B cell (primary cell): ENCODE results near the gene MAGOHB. TPM values are rescaled to one million over a fixed set of nuclear protein-coding genes. Genes with fewer than 3 reads are reported as not detected.

ENCODE experiments used
- ATAC-seq: fragments of 200-7000 bp; cut with Tn5 transposase; one replicate; pipeline ENCODE4 v1.10.0; 2021; ENCODE audit warnings: low read depth, mild to moderate bottlenecking, moderate number of reproducible peaks, moderate library complexity
- CTCF ChIA-PET: fragments of 350-600 bp; sonication (Branson Sonifier 250); formaldehyde crosslinking; loops from one replicate; lab custom pipeline; 2021; ENCODE audit warnings: antibody characterized with exemption, inconsistent platforms; lab: Charles Lee
- POLR2A ChIA-PET: fragments of 350-600 bp; sonication (Branson Sonifier 250); formaldehyde crosslinking; loops from one replicate; lab custom pipeline; 2021; ENCODE audit warnings: antibody characterized with exemption; lab: Charles Lee
- DNase-seq: peaks from one replicate; pipeline ENCODE4 v3.0.0; 2013
- H2AFZ ChIP-seq: 2 replicates; pipeline ENCODE4 v1.6.1; 2012; ENCODE audit warnings: mild to moderate bottlenecking, low read depth, low read length; ENCODE audit not compliant: insufficient read depth, poor library complexity, severe bottlenecking
- H3K27ac ChIP-seq, 2 donors: 1 replicate in 1 of 2; 2 replicates in 1 of 2; pipeline ENCODE4 v1.5.1; 2012 to 2013; ENCODE audit warnings: low read length in 2 of 2, mild to moderate bottlenecking in 2 of 2, moderate library complexity in 1 of 2
- H3K27me3 ChIP-seq, 4 experiments: fragments of 200-600 bp in 1 of 4; sonication (generic) in 1 of 4; replicated peaks in 1 of 4; 1 replicate in 2 of 4; 2 replicates in 2 of 4; pipeline versions ENCODE4 v1.6.1 to v1.7.0; 2013 to 2016; ENCODE audit warnings: low read length in 3 of 4, mild to moderate bottlenecking in 2 of 4, mixed read lengths in 1 of 4, moderate library complexity in 1 of 4; ENCODE audit not compliant: insufficient read depth in 4 of 4, control insufficient read depth in 3 of 4; ENCODE audit errors: control extremely low read depth in 1 of 4
- H3K36me3 ChIP-seq, 2 experiments: replicated peaks in 1 of 2; 1 replicate in 1 of 2; 2 replicates in 1 of 2; pipeline versions ENCODE4 v1.6.1 to v1.7.1; 2013; ENCODE audit warnings: low read length in 1 of 2; ENCODE audit not compliant: insufficient read depth in 2 of 2, control insufficient read depth in 1 of 2; ENCODE audit errors: control extremely low read depth in 1 of 2, extremely low read depth in 1 of 2
- H3K4me1 ChIP-seq, 2 donors: fragments of 200-600 bp in 1 of 2; sonication (generic) in 1 of 2; 1 replicate in 1 of 2; 2 replicates in 1 of 2; pipeline versions ENCODE4 v1.5.1 to v1.6.1; 2013 to 2017; ENCODE audit warnings: low read length in 2 of 2; ENCODE audit not compliant: control insufficient read depth in 2 of 2, insufficient read depth in 2 of 2
- H3K4me2 ChIP-seq: replicated peaks from 2 replicates; pipeline ENCODE3; 2012; ENCODE audit warnings: mild to moderate bottlenecking, low read depth, low read length; ENCODE audit not compliant: poor library complexity, severe bottlenecking
- H3K4me3 ChIP-seq, 5 experiments: fragments of 200-600 bp in 1 of 5; sonication (generic) in 1 of 5; 1 replicate in 3 of 5; 2 replicates in 2 of 5; pipeline versions ENCODE4 v1.5.1 to v1.7.0; 2011 to 2016; ENCODE audit warnings: low read length in 4 of 5, mild to moderate bottlenecking in 4 of 5, low read depth in 2 of 5, control low read depth in 1 of 5, moderate library complexity in 1 of 5; ENCODE audit not compliant: insufficient read depth in 1 of 5; ENCODE audit errors: control extremely low read depth in 1 of 5, extremely low read depth in 1 of 5
- H3K79me2 ChIP-seq: fragments of 200-600 bp; sonication (generic); one replicate; pipeline ENCODE4 v1.6.0; 2016; ENCODE audit warnings: low read length; ENCODE audit not compliant: control insufficient read depth, insufficient read depth
- H3K9ac ChIP-seq: fragments of 200-600 bp; sonication (generic); 2 replicates; pipeline ENCODE4 v1.6.1; 2017; ENCODE audit warnings: mild to moderate bottlenecking, low read length, moderate library complexity
- H3K9me3 ChIP-seq, 3 donors: one replicate each; pipeline versions ENCODE4 v1.6.1 to v1.7.1; 2013; ENCODE audit warnings: low read length in 2 of 3; ENCODE audit not compliant: control insufficient read depth in 2 of 3, insufficient read depth in 1 of 3; ENCODE audit errors: control extremely low read depth in 1 of 3
- H4K20me1 ChIP-seq: 2 replicates; pipeline ENCODE4 v1.6.0; 2012; ENCODE audit warnings: mild to moderate bottlenecking, low read length; ENCODE audit not compliant: insufficient read depth, control insufficient read depth, poor library complexity, severe bottlenecking
- H3K27ac Mint-ChIP-seq: one replicate; pipeline ENCODE4 v1.8.0; 2021; ENCODE audit warnings: mixed read lengths
- H3K27me3 Mint-ChIP-seq: one replicate; pipeline ENCODE4 v1.8.0; 2021; ENCODE audit warnings: mixed read lengths
- H3K4me1 Mint-ChIP-seq: one replicate; pipeline ENCODE4 v1.8.0; 2021; ENCODE audit warnings: mixed read lengths
- H3K4me3 Mint-ChIP-seq: one replicate; pipeline ENCODE4 v1.8.0; 2021; ENCODE audit warnings: mixed read lengths
- H3K9me3 Mint-ChIP-seq: one replicate; pipeline ENCODE4 v1.8.0; 2022; ENCODE audit warnings: mixed read lengths; ENCODE audit not compliant: insufficient read depth
- EZH2 ChIP-seq: IDR thresholded peaks from 2 replicates; pipeline ENCODE4 v1.6.1; 2012; ENCODE audit warnings: borderline replicate concordance, low read depth, mild to moderate bottlenecking, moderate library complexity, low read length; ENCODE audit not compliant: insufficient read depth, poor library complexity, severe bottlenecking
- WGBS: methylation state at CpG from one replicate; pipeline ENCODE4 v1.1.5; 2013; ENCODE audit warnings: missing lambda C conversion rate; ENCODE audit not compliant: insufficient coverage; 5-methylcytosine and 5-hydroxymethylcytosine counted together
- intact Hi-C: fragments of 100-400 bp; cut with micrococcal nuclease; formaldehyde crosslinking; loops from one replicate; pipeline ENCODE4 v1.10.0; 2022
- polyA plus RNA-seq: library from polyadenylated mRNA; depleted of rRNA; stranded (reverse); fragments of >200 nt; gene quantifications from 2 replicates; pipeline ENCODE4 v1.2.3, GENCODE V29; 2012
- total RNA-seq, 2 donors: library from RNA; stranded (reverse); fragments of 120-200 nt in 1 of 2; gene quantifications; 1 replicate in 1 of 2; 2 replicates in 1 of 2; pipeline versions ENCODE4 v1.2.3 to v1.2.4, GENCODE V29; 2013 to 2022
- TF ChIP-seq, protein P1 (sequence below): fragments of 200-600 bp; IDR thresholded peaks from one replicate; pipeline ENCODE4 v1.8.0; 2022; ENCODE audit warnings: antibody characterized with exemption, mild to moderate bottlenecking

Gene MAGOHB
- total and polyA plus RNA-seq, 2 donors (not counting 1 experiment from before 2014, with no cell fraction given), result 8.1 to 19.1 TPM

DNA sequence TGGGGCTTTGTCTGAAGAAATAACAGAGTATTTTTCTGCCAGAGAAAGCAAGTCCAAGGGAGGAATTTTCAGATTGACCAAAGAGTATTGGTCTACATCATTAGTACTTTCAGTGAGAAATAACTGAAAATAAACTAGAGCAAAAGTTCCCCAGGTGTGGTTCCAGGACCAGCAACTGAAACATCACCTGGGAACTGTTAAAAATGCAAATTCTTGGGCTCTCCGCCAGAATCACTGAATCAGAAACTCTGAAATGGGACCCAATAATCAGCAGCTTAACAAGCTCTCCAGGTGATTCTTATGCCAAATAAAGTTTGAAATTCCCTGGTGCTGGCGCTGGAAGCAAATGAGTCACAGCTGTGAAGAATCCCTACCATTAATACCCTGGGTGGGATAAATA is 55.6 kb downstream of the MAGOHB start:
- no peaks in the 10 kb centered on the region for H4K20me1 ChIP-seq
- H3K27ac ChIP-seq, result no peak overlapping the region
- no peaks in the 10 kb centered on the region for H3K4me1 Mint-ChIP-seq
- CTCF ChIA-PET, result interaction anchor here (0.7 to 3.5 kb wide), 3 partner anchors 215 to 321 kb away, joined by 3 to 19 read pairs (median 4); no protein-coding TSS in a partner anchor
- H3K4me3 ChIP-seq, result no peak overlapping the region
- TF ChIP-seq, protein P1, sequence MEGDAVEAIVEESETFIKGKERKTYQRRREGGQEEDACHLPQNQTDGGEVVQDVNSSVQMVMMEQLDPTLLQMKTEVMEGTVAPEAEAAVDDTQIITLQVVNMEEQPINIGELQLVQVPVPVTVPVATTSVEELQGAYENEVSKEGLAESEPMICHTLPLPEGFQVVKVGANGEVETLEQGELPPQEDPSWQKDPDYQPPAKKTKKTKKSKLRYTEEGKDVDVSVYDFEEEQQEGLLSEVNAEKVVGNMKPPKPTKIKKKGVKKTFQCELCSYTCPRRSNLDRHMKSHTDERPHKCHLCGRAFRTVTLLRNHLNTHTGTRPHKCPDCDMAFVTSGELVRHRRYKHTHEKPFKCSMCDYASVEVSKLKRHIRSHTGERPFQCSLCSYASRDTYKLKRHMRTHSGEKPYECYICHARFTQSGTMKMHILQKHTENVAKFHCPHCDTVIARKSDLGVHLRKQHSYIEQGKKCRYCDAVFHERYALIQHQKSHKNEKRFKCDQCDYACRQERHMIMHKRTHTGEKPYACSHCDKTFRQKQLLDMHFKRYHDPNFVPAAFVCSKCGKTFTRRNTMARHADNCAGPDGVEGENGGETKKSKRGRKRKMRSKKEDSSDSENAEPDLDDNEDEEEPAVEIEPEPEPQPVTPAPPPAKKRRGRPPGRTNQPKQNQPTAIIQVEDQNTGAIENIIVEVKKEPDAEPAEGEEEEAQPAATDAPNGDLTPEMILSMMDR, result no peak
- TF ChIP-seq EZH2, result no peak
- WGBS, result no CpG with 5 or more reads among the region's 2 CpGs
- H3K27me3 Mint-ChIP-seq, result peaks cover 22% of the 10 kb centered on the region
- intact Hi-C loops, result no loop called here
- no peak for ATAC-seq
- H3K9me3 Mint-ChIP-seq, result no peaks in the 10 kb centered on the region
- no peaks in the 10 kb centered on the region for H3K9me3 ChIP-seq
- no peak overlapping the region for H3K4me2 ChIP-seq
- H2AFZ ChIP-seq, result no peak overlapping the region
- no peak overlapping the region for H3K9ac ChIP-seq
- no peak for DNase-seq
- H3K4me3 Mint-ChIP-seq, result no peak overlapping the region
- no peaks in the 10 kb centered on the region for H3K27me3 ChIP-seq
- POLR2A ChIA-PET, result no interaction called here
- no peak overlapping the region for H3K27ac Mint-ChIP-seq
- H3K36me3 ChIP-seq, result no peaks in the 10 kb centered on the region
- H3K4me1 ChIP-seq, result no peaks in the 10 kb centered on the region
- H3K79me2 ChIP-seq, result no peaks in the 10 kb centered on the region

DNA sequence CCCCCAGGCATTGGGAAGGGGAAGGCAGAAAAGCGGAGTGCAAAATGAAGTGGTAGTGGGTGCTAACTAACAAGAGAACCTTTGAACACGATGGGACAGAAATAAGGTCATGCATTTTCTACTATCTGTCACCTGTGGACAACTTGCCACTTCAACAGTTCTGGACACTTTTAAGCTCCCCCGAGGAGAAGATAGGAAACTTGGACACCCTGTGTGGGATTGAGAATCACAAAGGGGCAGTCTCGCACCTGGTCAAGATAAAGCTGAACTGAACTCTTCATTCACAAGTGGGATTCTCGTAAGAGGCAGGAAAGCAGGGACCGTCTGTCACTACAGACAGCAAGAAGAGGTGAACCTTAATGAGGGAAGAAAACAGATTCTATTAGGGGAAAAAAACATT is 56.1 kb downstream of the MAGOHB start:
- Histone ChIP-seq H4K20me1 (no peaks in the 10 kb centered on the region), H3K4me1 (no peaks in the 10 kb centered on the region), H3K4me3 (no peak overlapping the region), H3K27ac (no peak overlapping the region), H3K9me3 (no peaks in the 10 kb centered on the region), H3K79me2 (no peaks in the 10 kb centered on the region), H3K4me2 (no peak overlapping the region), H3K9ac (no peak overlapping the region), H2AFZ (no peak overlapping the region), H3K36me3 (no peaks in the 10 kb centered on the region), H3K27me3 (no peaks in the 10 kb centered on the region)
- TF ChIP-seq EZH2, result no peak
- TF ChIP-seq, protein P1, result no peak
- peaks cover 20% of the 10 kb centered on the region for H3K27me3 Mint-ChIP-seq
- DNase-seq (no peak), ATAC-seq (no peak)
- H3K9me3 Mint-ChIP-seq, result no peaks in the 10 kb centered on the region
- WGBS, result no CpG with 5 or more reads among the region's 6 CpGs
- ChIA-PET CTCF (interaction anchor here (0.7 to 3.5 kb wide), 3 partner anchors 215 to 321 kb away, joined by 3 to 19 read pairs (median 4); no protein-coding TSS in a partner anchor), POLR2A (no interaction called here)
- H3K27ac Mint-ChIP-seq, result no peak overlapping the region
- no peaks in the 10 kb centered on the region for H3K4me1 Mint-ChIP-seq
- intact Hi-C loops, result no loop called here
- no peak overlapping the region for H3K4me3 Mint-ChIP-seq
